A204.1 (cell line): ENCODE measurements around the gene EML4.

Experiments
- FAIRE-seq: peaks from 2 replicates; lab custom pipeline; 2012; peaks lifted over from hg19 to GRCh38; lab: Jason Lieb, UNC

Gene EML4

GRCh38 chr2:42225573-42225972, 56.4 kb downstream of the EML4 start:
- no peak for FAIRE-seq

DNA sequence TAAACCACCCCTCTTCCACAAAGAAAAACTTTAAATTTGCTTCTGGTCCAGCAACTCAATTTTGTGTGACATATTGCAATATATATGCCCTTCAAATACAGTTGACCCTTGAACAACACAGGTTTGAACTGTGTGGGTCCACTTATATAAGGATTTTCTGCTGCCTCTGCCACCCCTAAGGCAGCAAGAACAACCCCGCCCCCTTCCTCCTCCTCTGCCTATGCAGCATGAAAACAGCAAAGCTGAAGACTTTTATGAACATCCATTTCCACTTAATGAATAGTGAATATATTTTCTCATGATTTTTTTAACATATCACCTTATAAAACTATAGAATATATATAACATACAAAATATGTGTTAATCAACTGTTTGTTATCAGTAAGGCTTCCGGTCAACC, 58.3 kb downstream of the EML4 start:
- no peak for FAIRE-seq

DNA sequence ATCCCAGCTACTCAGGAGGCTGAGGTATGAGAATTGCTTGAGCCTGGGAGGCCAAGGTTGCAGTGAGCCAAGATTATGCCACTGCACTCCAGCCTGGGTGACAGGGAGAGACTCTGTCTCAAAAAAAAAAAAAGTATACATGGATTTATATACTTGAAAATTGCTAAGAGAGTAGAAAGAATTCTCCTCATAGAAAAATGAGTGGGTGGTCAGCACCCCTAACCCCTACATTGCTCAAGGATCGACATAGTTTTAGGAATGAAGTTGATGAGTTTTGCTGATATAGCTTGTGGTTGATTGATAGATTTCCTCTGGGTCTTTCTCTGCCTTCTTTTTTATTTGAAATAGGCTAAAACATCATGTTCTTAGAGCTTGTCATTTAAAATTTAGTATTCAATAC, 58.9 kb downstream of the EML4 start:
- no peak for FAIRE-seq

DNA sequence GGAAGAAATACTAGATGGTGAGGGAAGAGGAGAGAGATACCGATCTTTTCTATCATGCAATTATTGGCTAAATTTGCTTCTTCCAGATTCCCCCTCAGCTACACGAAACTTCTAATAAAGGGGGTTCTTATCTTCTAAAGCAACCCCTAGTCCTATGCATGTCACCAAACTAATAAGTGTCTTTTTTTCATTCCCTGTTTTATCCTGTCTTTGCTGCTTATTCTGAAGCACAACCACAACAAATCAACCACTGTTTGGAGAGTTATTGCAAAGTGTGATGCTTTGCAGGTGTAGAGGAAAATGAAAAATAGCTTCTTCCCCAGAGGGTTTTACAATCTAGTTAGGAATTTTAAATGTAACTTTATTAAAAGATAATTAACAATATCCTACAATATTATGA, 60.8 kb downstream of the EML4 start:
- FAIRE-seq, result no peak

DNA sequence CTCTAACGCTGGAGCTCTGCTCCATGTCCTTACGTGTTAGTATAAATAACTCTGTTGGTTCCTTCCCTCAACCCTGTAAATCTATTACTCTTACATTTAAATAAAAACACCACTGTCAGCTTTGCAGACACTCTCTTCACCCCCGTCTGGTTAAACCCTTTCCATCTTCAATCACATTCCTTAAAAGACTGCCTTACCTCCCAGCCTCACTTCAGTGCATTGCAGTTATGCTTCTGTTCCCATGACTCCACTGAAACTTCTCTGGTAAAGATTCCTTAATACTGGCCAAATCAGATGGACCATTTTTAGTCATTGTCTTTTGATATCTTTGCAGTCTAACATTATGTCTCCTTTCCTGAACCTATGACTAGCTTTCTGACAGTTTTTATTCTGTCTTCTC, 61.7 kb downstream of the EML4 start:
- FAIRE-seq, result no peak

- no peak for FAIRE-seq
Measured at GRCh38 chr2:42232024-42232423, 62.9 kb downstream of the EML4 start.

GRCh38 chr2:42233976-42234441, 64.9 kb downstream of the EML4 start:
- no peak for FAIRE-seq

GRCh38 chr2:42236911-42237310, 67.8 kb downstream of the EML4 start:
- FAIRE-seq, result no peak

DNA sequence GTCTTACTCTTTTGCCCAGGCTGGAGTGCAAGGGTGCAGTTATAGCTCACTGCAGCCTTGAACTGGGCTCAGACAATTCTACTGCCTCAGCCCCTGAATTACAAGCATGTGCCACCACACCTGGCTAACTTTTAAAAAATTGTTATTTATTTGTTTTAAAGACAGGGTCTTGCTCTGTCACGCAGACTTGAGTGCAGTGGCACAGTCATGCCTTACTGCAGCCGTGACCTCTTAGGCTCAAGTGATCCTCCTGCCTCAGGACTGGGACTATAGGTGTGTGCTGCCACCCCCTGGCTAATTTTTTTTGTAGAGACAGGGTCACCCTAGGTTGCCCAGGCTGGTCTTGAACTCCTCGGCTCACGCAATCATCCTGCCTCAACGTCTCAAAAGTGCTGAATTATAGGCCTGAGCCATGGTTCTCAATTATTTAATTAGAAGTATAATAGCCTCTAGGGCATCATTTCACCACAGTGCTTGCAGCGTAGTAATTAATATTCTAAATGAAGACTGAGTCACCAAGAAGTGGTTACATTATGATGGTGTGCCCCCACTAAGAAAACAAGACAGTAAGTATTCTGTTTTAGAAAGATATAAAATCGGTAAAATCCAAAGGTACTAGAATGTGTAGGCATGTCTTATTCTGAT, 69.6 kb downstream of the EML4 start:
- FAIRE-seq, result no peak

GRCh38 chr2:42239289-42239661, 70.1 kb downstream of the EML4 start:
- FAIRE-seq, result no peak

DNA sequence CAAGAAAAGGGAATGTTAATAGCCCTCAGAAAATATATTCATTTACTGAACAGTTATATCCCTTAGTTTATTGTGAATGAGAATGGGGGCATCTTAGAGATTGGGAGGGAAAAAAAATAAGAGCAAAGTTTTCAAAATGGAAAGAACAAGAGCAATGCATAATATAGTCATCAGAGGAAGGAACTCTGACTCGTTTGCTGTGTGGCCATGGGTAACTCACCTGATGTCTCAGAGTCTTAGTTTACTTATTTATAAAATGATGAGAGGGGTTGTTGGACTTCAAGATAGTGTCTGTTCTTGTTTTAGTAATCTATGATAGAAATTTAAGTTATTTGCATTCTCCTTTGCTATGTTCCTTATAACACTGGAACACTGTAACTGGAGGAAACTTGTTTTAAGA, 70.7 kb downstream of the EML4 start:
- no peak for FAIRE-seq

DNA sequence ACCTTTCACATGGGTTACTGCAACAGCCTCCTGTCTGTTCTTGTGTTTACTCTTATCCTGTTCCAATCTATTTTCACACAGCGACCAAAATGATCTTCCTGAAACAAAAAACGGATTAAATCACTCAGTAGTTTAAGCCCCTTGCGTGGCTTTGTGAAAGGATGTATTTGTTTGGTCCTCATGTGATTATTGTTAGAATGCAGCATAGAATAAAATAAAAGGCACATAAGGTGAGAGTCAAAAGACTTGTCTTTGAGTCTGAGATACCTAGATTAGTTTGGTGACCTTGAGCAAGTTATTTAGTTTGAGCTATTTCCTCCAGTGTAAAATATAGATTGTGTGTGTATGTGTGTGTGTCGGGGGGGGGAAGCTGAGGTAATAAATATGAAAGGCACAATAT, 72.4 kb downstream of the EML4 start:
- no peak for FAIRE-seq

DNA sequence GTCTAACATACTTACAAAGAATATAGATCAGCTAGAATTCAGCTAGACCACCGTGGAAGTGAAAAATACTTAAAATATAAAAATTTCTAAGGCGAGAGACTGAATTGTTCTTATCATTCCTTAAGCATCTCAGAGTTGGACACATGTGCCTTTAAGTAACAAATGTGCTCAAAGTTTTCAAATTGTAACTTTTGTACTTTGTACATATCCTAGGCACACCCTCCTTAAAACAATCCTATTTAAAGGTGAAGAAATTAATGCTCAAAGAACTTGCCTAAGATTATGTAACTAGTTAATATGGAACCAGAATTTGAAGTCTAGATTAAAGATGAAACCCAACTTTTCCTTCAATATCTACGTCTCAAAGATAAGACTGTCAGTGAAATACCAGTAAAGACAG, 74.1 kb downstream of the EML4 start:
- no peak for FAIRE-seq

DNA sequence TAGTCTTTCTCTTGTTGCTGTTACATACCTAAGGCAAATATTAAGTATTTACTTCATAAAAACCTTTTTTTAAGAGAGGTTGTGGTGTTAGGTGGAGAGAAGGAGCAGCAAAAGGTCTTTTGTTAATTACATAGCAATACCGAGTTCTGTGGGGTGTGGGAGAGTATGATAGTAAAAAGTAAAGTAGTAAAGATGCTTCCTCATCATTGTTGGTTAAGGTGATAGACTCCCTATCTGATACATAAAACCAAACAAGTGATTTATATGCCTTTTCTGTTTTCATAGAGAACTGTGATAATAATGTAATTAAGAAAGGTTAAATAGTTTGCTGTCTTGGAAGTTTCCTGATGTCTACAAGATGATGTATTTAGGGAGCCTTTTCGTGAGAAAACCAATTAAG, 75.4 kb downstream of the EML4 start:
- no peak for FAIRE-seq

GRCh38 chr2:42245396-42245795, 76.2 kb downstream of the EML4 start:
- FAIRE-seq, result no peak

DNA sequence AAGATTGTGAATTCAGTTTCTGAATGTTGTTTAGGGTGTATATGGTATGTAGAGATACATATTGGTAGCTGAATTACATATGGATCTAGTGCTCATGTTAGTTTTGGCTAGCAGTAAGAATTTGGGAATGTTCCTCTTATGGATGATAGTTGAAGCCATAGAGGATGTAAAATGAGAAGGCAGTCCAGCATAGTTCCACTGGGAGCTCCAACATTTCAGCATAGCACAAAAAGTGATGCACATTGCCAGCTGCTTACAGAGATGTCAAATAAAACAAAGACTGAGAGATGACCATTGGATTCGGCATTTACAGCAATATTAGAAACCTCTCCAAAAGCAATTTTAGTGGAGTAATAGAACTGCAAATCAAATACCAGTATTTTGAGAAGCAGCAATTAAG, 77.4 kb downstream of the EML4 start:
- FAIRE-seq, result no peak

DNA sequence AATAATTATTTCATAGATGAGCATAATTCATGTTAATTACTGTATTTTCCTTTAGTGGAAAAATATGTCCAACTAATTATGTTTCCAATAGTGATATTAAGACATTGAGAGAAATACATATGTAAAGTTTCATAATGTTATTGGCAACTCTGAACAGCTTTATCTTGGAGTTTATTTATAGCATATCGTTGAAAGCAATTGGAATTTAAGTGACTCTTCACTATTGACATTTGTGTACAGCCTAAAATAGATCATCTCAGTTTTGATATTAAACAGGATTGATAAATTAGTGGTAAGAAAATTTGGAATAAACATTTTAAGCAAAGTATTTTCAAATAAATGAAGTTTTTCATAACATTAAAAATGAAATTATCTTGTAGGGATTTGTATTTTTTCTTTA, 79.7 kb downstream of the EML4 start:
- FAIRE-seq, result peak; percentile 19

- FAIRE-seq, result no peak
Measured at GRCh38 chr2:42249284-42249683, 80.1 kb downstream of the EML4 start.

DNA sequence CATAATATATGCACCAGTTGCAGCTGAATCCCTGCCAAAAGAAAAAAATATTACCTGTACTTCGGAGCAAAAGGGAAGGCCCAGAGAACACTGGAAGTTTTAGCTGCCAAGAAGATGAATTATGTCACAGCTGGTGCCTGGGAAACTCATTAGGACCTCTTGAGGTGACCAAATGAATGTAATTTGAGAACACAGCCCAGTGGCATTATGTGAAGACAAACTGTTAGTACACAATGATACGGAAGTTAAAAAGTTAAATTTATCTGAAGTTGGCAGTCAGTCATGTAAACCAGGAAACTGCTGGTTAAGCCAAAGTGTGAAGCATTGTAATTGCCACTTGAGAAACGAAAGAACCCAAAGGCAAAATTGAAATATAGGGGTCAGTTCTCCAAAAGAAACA, 80.7 kb downstream of the EML4 start:
- FAIRE-seq, result no peak

- FAIRE-seq, result no peak
Measured at GRCh38 chr2:42250925-42251324, 81.8 kb downstream of the EML4 start.

- no peak for FAIRE-seq
Measured at GRCh38 chr2:42252464-42252863, 83.3 kb downstream of the EML4 start.

GRCh38 chr2:42254186-42254895, 85.2 kb downstream of the EML4 start:
- no peak for FAIRE-seq

DNA sequence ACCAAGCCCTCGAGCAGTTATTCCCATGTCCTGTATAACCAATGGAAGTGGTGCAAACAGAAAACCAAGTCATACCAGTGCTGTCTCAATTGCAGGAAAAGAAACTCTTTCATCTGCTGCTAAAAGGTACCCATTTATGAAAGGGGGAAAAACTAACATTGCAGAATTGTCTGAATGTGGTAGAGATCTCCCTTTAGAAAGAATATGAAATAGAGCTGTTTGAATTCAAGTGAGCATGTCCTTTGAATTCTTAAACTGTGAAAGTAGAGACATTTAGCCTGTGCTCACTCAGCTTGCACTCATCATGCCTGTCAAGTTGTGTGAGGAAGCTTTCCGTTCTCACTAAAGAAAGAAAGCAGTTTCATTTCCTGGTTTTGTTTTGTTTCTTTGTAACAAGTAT, 87.4 kb downstream of the EML4 start:
- FAIRE-seq, result no peak

GRCh38 chr2:42261518-42262195, 92.5 kb downstream of the EML4 start:
- FAIRE-seq, result no peak
